Activated CD8-positive, alpha-beta T cell treated with anti-CD3 and anti-CD28 coated beads, Interleukin-2, amount 10 ng/mL, durations not matched to agents 7 days and 5 days (primary cell): ENCODE measurements around the gene TMEM134. TPM values are rescaled to one million over a fixed set of nuclear protein-coding genes. Genes with fewer than 3 reads are reported as not detected.
A peak's percentile ranks its signal among the peaks of the same experiment; 100 is the strongest.
"Not testable (repeated sequence)": the region's sequence is repeated elsewhere in the genome, so short reads cannot be mapped to it uniquely, and the experiment has no call there.

Experiments
- ATAC-seq: fragments of 150-1000 bp; cut with Tn5 transposase; one replicate; pipeline ENCODE4 v1.10.0; 2021; ENCODE audit warnings: moderate library complexity
- CTCF ChIA-PET: fragments of 350-600 bp; sonication (Branson Sonifier 250); formaldehyde crosslinking; loops from one replicate; lab custom pipeline; 2021; ENCODE audit warnings: antibody characterized with exemption; lab: Charles Lee
- POLR2A ChIA-PET: fragments of 350-600 bp; sonication (Branson Sonifier 250); formaldehyde crosslinking; loops from one replicate; lab custom pipeline; 2021; ENCODE audit warnings: antibody characterized with exemption; lab: Charles Lee
- DNase-seq: peaks from one replicate; pipeline ENCODE4 v3.0.0-alpha.2; 2020
- H3K27ac Mint-ChIP-seq: one replicate; pipeline ENCODE4 v1.8.0; 2021; ENCODE audit warnings: mild to moderate bottlenecking, mixed read lengths
- H3K27me3 Mint-ChIP-seq: one replicate; pipeline ENCODE4 v1.8.0; 2021; ENCODE audit warnings: low read depth, mixed read lengths
- H3K36me3 Mint-ChIP-seq: one replicate; pipeline ENCODE4 v1.8.0; 2021; ENCODE audit warnings: low read depth, mixed read lengths
- H3K4me1 Mint-ChIP-seq: one replicate; pipeline ENCODE4 v1.8.0; 2021; ENCODE audit warnings: low read depth, mixed read lengths
- H3K4me3 Mint-ChIP-seq: one replicate; pipeline ENCODE4 v1.8.0; 2021; ENCODE audit warnings: mild to moderate bottlenecking, mixed read lengths
- H3K9me3 Mint-ChIP-seq: one replicate; pipeline ENCODE4 v1.8.0; 2022; ENCODE audit warnings: mixed read lengths; ENCODE audit not compliant: insufficient read depth
- total RNA-seq, 2 experiments: library from RNA; stranded (reverse); gene quantifications; one replicate each; pipeline ENCODE4 v1.2.3, GENCODE V29; 2021

The TMEM134 gene
- total RNA-seq, 2 experiments from 2014 or later, result 39.6 to 42.5 TPM

- Mint-ChIP-seq H3K9me3 (no peaks in the 10 kb centered on the region), H3K27me3 (no peaks in the 10 kb centered on the region), H3K4me3 (no peak overlapping the region), H3K27ac (no peak overlapping the region), H3K4me1 (peaks cover 27% of the 10 kb centered on the region), H3K36me3 (peaks cover 55% of the 10 kb centered on the region)
- CTCF ChIA-PET, result interaction anchor here (0.7 to 1.5 kb wide), 2 partner anchors 10 to 90 kb away, joined by 3 to 4 read pairs; partner anchors contain the start of gene PPP1CA
- POLR2A ChIA-PET, result interaction anchor here (0.6 to 2.5 kb wide), 5 partner anchors 7 to 138 kb away, joined by 3 to 7 read pairs (median 3); partner anchors contain the start of gene POLD4
- ATAC-seq, result no peak
- no peak for DNase-seq
These were observed 22.4 kb upstream of the TMEM134 start for GRCh38 chr11:67491276-67492068.

- POLR2A ChIA-PET, result interaction anchor here (0.7 kb wide), 1 partner anchor 137 kb away, joined by 3 read pairs; the partner anchor contains the start of gene POLD4
- H3K4me1 Mint-ChIP-seq, result peaks cover 35% of the 10 kb centered on the region
- H3K9me3 Mint-ChIP-seq, result no peaks in the 10 kb centered on the region
- DNase-seq (no peak), ATAC-seq (no peak)
- peaks cover 58% of the 10 kb centered on the region for H3K36me3 Mint-ChIP-seq
- no peak overlapping the region for H3K4me3 Mint-ChIP-seq
- CTCF ChIA-PET, result interaction anchor here (0.9 to 1.5 kb wide), 2 partner anchors 10 to 123 kb away, joined by 3 to 4 read pairs; no protein-coding TSS in a partner anchor
- no peak overlapping the region for H3K27ac Mint-ChIP-seq
- H3K27me3 Mint-ChIP-seq, result no peaks in the 10 kb centered on the region
These were observed 21.6 kb upstream of the TMEM134 start for GRCh38 chr11:67490727-67491065.

DNA sequence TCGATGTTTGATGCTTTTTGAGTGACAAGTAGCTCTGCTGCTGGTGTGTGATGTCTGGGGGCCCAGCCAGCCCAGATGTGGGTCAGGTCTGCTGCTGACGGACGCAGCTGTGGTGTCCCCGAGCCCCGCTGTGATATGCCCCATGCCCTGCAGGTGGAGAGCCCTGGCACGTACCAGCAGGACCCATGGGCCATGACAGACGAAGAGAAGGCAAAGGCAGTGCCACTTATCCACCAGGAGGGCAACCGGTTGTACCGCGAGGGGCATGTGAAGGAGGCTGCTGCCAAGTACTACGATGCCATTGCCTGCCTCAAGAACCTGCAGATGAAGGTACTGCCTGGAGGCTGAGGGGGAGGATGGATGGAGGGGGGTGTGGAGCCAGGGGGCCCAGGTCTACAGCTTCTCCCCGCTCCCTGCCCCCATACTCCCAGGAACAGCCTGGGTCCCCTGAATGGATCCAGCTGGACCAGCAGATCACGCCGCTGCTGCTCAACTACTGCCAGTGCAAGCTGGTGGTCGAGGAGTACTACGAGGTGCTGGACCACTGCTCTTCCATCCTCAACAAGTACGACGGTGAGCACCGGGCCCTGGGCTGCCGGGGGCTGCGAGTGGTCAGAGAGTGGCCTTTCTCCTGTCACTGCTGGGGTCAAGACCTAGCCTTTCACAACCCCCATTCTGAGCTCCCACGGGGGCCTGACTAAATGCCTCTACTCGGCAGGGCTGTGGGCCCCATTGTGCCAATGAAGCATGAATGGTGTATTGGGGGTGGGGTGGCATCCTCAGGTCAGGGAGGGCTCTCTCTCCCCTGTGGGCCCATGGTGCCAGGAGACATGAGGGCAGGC, 21.1 kb upstream of the TMEM134 start:
- DNase-seq (no peak), ATAC-seq (no peak)
- Mint-ChIP-seq H3K27ac (peak overlapping the region; percentile 57), H3K27me3 (no peaks in the 10 kb centered on the region), H3K9me3 (no peaks in the 10 kb centered on the region), H3K36me3 (peaks cover 60% of the 10 kb centered on the region), H3K4me3 (no peak overlapping the region), H3K4me1 (peaks cover 37% of the 10 kb centered on the region)
- ChIA-PET CTCF (interaction anchor here (0.8 to 0.9 kb wide), 2 partner anchors 22 to 124 kb away, joined by 3 read pairs; no protein-coding TSS in a partner anchor), POLR2A (interaction anchor here (0.7 kb wide), 1 partner anchor 137 kb away, joined by 3 read pairs; the partner anchor contains the start of gene POLD4)

- Mint-ChIP-seq H3K4me1 (peaks cover 45% of the 10 kb centered on the region), H3K4me3 (no peak overlapping the region), H3K27me3 (no peaks in the 10 kb centered on the region), H3K27ac (peak overlapping the region; percentile 57), H3K9me3 (no peaks in the 10 kb centered on the region), H3K36me3 (peaks cover 64% of the 10 kb centered on the region)
- ChIA-PET CTCF (interaction anchor here (0.8 to 1.0 kb wide), 2 partner anchors 10 to 21 kb away, joined by 3 read pairs; no protein-coding TSS in a partner anchor), POLR2A (interaction anchor here (0.6 to 1.0 kb wide), 2 partner anchors 16 to 51 kb away, joined by 3 to 4 read pairs; partner anchors contain the start of genes PITPNM1 and PTPRCAP)
- DNase-seq, result no peak
- ATAC-seq, result no peak
These were observed 20.3 kb upstream of the TMEM134 start for GRCh38 chr11:67489203-67489884.

DNA sequence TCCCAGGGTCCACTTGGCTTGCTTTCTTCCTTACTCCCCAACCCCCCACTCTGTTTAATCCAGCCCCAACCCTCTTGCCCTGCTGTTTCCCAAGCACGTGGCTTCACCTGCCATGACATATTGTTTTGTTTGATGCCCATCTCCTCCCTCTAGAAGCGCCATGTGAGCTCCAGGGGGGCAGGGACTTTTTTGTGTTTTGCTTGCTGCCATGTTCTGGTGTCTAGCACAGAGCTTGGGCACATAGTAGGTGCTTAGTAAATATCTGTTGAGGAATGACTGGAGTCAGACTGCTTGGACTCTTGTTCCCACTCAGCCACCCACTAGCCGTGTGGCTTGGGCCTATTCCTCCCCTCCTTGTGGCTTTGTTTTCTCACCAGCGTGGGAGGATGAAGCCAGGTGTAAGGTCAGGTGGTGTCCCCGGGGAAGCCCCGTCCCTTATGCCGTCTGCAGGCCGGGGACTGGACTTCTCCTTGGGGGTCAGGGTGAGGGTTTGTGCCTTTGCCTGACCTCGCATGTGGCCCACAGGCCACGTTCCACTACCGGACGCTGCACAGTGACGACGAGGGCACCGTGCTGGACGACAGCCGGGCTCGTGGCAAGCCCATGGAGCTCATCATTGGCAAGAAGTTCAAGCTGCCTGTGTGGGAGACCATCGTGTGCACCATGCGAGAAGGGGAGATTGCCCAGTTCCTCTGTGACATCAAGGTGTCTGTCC, 17.6 kb upstream of the TMEM134 start:
- ATAC-seq, result no peak

GRCh38 chr11:67485873-67486361, 16.9 kb upstream of the TMEM134 start:
- ChIA-PET CTCF (interaction anchor here (1.0 to 2.5 kb wide), 5 partner anchors 11 to 135 kb away, joined by 3 to 6 read pairs (median 4); partner anchors contain the start of genes PITPNM1 and PTPRCAP), POLR2A (interaction anchor here (1.0 to 5.0 kb wide), 9 partner anchors 7 to 83 kb away, joined by 3 to 84 read pairs (median 7); partner anchors contain the start of genes CDK2AP2, PITPNM1, PPP1CA and PTPRCAP)
- peaks cover 64% of the 10 kb centered on the region for H3K4me1 Mint-ChIP-seq
- H3K9me3 Mint-ChIP-seq, ATAC-seq, H3K27me3 Mint-ChIP-seq: not testable (repeated sequence)
- peaks cover 61% of the 10 kb centered on the region for H3K36me3 Mint-ChIP-seq
- H3K4me3 Mint-ChIP-seq, result peak overlapping the region; percentile 93
- peak; percentile 81 for DNase-seq
- H3K27ac Mint-ChIP-seq, result peak overlapping the region; percentile 99

More for the DNA sequence above, 17.6 kb upstream of the TMEM134 start:
- Mint-ChIP-seq H3K4me1 (peaks cover 64% of the 10 kb centered on the region), H3K9me3 (no peaks in the 10 kb centered on the region), H3K27ac (peak overlapping the region; percentile 99), H3K27me3 (no peaks in the 10 kb centered on the region), H3K36me3 (peaks cover 64% of the 10 kb centered on the region), H3K4me3 (peak overlapping the region; percentile 93)
- CTCF ChIA-PET, result interaction anchor here (1.0 to 1.2 kb wide), 3 partner anchors 12 to 49 kb away, joined by 3 to 5 read pairs (median 4); partner anchors contain the start of genes PITPNM1 and PTPRCAP
- POLR2A ChIA-PET, result interaction anchor here (1.0 to 5.0 kb wide), 9 partner anchors 11 to 246 kb away, joined by 3 to 84 read pairs (median 7); partner anchors contain the start of genes CDK2AP2, PITPNM1, PPP1CA and PTPRCAP
- DNase-seq, result no peak

GRCh38 chr11:67484847-67485311, 15.8 kb upstream of the TMEM134 start:
- peak overlapping the region; percentile 99 for H3K27ac Mint-ChIP-seq
- H3K9me3 Mint-ChIP-seq, result no peaks in the 10 kb centered on the region
- peak; percentile 7 for ATAC-seq
- peaks cover 56% of the 10 kb centered on the region for H3K36me3 Mint-ChIP-seq
- CTCF ChIA-PET, result interaction anchor here (1.2 to 2.9 kb wide), 4 partner anchors 19 to 134 kb away, joined by 3 to 9 read pairs (median 5); partner anchors contain the start of gene PITPNM1
- POLR2A ChIA-PET, result interaction anchor here (0.6 to 5.0 kb wide), 16 partner anchors 8 to 245 kb away, joined by 3 to 84 read pairs (median 6); partner anchors contain the start of genes CDK2AP2, PITPNM1, PPP1CA and PTPRCAP
- DNase-seq, result peak; percentile 77
- peaks cover 64% of the 10 kb centered on the region for H3K4me1 Mint-ChIP-seq
- H3K27me3 Mint-ChIP-seq, result peaks cover 2% of the 10 kb centered on the region
- peak overlapping the region; percentile 93 for H3K4me3 Mint-ChIP-seq

DNA sequence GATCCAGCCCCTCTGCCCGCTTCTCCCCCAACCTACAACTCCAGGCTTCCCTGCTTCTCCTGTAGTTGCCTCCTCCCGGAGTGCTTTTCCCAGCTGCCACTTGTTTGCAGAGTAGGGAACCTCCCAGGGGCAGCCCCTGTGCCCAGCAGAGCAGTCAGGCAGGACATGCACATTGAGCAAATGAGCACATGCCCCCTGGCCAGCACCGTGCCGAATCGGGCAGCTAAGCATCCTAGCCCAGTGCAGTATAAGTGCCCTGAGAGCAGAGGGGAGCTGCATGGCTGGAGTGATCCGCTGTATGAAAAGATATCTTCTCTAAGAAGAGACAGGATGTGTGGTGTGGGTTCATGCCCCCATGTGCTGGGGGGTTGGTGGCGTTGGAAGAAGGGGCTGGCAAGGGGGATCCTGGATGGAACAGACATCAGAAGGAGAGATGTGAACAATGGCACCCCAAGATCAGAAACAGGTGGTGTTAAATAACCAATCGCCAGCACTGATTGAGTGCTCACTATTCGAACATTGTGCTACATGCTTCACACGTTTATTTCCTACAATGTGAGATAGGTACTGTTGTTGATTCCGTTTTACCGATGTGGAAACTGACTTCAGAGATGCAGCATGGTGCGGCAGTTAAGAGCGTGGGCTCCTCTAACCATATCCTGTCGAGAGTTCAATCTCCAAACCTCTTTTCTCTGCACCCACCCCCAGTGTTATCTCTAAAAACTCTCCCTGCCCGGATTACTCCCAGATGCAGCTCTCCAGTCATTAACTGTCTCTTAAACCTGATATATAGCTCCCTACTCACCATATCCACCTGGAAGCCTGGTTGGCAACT, 15.0 kb upstream of the TMEM134 start:
- ChIA-PET CTCF (interaction anchor here (0.6 to 2.9 kb wide), 5 partner anchors 15 to 133 kb away, joined by 3 to 9 read pairs (median 3); partner anchors contain the start of genes PITPNM1 and TMEM134), POLR2A (interaction anchor here (0.6 to 5.0 kb wide), 17 partner anchors 9 to 244 kb away, joined by 3 to 84 read pairs (median 5); partner anchors contain the start of genes CDK2AP2, GPR152, PITPNM1 and PPP1CA)
- peaks cover 5% of the 10 kb centered on the region for H3K27me3 Mint-ChIP-seq
- peak; percentile 69 for DNase-seq
- H3K9me3 Mint-ChIP-seq, result no peaks in the 10 kb centered on the region
- ATAC-seq, result peak; percentile 28
- peaks cover 59% of the 10 kb centered on the region for H3K4me1 Mint-ChIP-seq
- peak overlapping the region; percentile 93 for H3K4me3 Mint-ChIP-seq
- H3K36me3 Mint-ChIP-seq, result peaks cover 51% of the 10 kb centered on the region
- H3K27ac Mint-ChIP-seq, result peak overlapping the region; percentile 99
